ENCODE results near the gene CTNND2. TPM values are rescaled to one million over a fixed set of nuclear protein-coding genes. Genes with fewer than 3 reads are reported as not detected.

Gene CTNND2
- total RNA-seq, 1 donor from 2014 or later: 18.4 TPM

DNA sequence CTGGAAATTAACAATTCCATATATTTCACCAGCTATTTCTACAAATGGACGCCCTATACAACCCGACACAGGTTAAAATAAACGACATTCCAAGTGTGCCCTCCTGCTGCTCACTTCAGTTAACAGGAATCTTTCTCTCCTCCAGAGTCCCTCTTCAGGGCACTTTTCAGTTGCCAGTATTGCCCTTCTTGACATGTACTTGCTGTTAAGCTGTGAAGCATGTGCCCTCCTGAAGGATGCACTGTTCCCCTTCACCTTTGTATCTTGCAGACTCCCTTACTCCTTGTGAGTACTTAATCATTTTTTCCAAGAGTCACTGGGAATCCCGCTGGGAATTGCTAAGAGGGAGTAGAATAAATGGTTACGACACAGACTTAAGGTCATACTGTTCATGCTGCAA lies 364.1 kb downstream of the CTNND2 start:
- DNase-seq: no peak
- Histone ChIP-seq H3K4me1 (no peaks in the 10 kb centered on the region), H3K27ac (replicated peaks) (no peak overlapping the region), H3K4me3 (no peak overlapping the region), H3K9me3 (replicated peaks) (no peaks in the 10 kb centered on the region), H3K36me3 (no peaks in the 10 kb centered on the region), H3K27me3 (ENCODE audit: low read depth) (no peaks in the 10 kb centered on the region)
- TF ChIP-seq CTCF (IDR thresholded peaks at IDR 0.05; ENCODE audit: borderline replicate concordance): no peak
- intact Hi-C loops (cut with micrococcal nuclease): no loop called here

GRCh38 chr5:11531811-11532555 lies 372.3 kb downstream of the CTNND2 start:
- H3K36me3 ChIP-seq: no peaks in the 10 kb centered on the region
- H3K4me1 ChIP-seq: peaks cover 27% of the 10 kb centered on the region
- DNase-seq: no peak
- intact Hi-C loops (cut with micrococcal nuclease): no loop called here
- H3K9me3 ChIP-seq (replicated peaks): no peaks in the 10 kb centered on the region
- no peak overlapping the region for H3K27ac ChIP-seq (replicated peaks)
- no peak overlapping the region for H3K4me3 ChIP-seq
- no peak for TF ChIP-seq CTCF (IDR thresholded peaks at IDR 0.05; ENCODE audit: borderline replicate concordance)
- no peaks in the 10 kb centered on the region for H3K27me3 ChIP-seq (ENCODE audit: low read depth)

DNA sequence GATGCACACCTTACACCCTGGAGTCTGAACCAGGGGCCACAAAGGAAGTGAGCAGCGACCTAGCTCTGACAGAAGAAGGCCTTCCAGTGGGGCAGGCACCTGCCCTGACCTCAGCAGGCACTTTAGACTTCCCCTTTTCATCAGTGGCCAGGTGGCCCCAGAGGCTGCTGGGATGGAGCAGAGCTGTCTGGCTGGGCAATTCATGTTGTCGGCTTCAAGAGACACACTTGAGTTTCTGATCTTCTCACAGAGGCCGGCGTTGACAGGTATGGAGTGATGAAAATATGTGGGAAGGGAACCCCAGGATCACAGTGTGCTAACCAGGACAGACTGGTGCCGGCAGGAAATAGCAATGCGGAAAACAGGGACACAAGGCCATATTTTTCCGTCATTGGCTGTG lies 375.5 kb downstream of the CTNND2 start:
- peak; percentile 63 for DNase-seq
- no peaks in the 10 kb centered on the region for H3K9me3 ChIP-seq (replicated peaks)
- no peaks in the 10 kb centered on the region for H3K27me3 ChIP-seq (ENCODE audit: low read depth)
- no peak overlapping the region for H3K4me3 ChIP-seq
- no peak for TF ChIP-seq CTCF (IDR thresholded peaks at IDR 0.05; ENCODE audit: borderline replicate concordance)
- peak overlapping the region; percentile 64 for H3K27ac ChIP-seq (replicated peaks)
- intact Hi-C loops (cut with micrococcal nuclease): no loop called here
- peaks cover 27% of the 10 kb centered on the region for H3K4me1 ChIP-seq
- H3K36me3 ChIP-seq: no peaks in the 10 kb centered on the region

GRCh38 chr5:11527652-11528349 lies 376.4 kb downstream of the CTNND2 start:
- Histone ChIP-seq H3K36me3 (no peaks in the 10 kb centered on the region), H3K9me3 (replicated peaks) (no peaks in the 10 kb centered on the region), H3K27ac (replicated peaks) (no peak overlapping the region), H3K4me3 (no peak overlapping the region), H3K27me3 (ENCODE audit: low read depth) (no peaks in the 10 kb centered on the region), H3K4me1 (peaks cover 27% of the 10 kb centered on the region)
- intact Hi-C loops (cut with micrococcal nuclease): no loop called here
- no peak for TF ChIP-seq CTCF (IDR thresholded peaks at IDR 0.05; ENCODE audit: borderline replicate concordance)
- no peak for DNase-seq

GRCh38 chr5:11525020-11525419 lies 379.2 kb downstream of the CTNND2 start:
- Histone ChIP-seq H3K27ac (replicated peaks) (no peak overlapping the region), H3K9me3 (replicated peaks) (no peaks in the 10 kb centered on the region), H3K36me3 (no peaks in the 10 kb centered on the region), H3K27me3 (ENCODE audit: low read depth) (no peaks in the 10 kb centered on the region), H3K4me3 (no peak overlapping the region), H3K4me1 (peaks cover 13% of the 10 kb centered on the region)
- TF ChIP-seq CTCF (IDR thresholded peaks at IDR 0.05; ENCODE audit: borderline replicate concordance): no peak
- DNase-seq: no peak
- intact Hi-C loops (cut with micrococcal nuclease): no loop called here
